Measurements from ENCODE around the gene ZBED1.

DNA sequence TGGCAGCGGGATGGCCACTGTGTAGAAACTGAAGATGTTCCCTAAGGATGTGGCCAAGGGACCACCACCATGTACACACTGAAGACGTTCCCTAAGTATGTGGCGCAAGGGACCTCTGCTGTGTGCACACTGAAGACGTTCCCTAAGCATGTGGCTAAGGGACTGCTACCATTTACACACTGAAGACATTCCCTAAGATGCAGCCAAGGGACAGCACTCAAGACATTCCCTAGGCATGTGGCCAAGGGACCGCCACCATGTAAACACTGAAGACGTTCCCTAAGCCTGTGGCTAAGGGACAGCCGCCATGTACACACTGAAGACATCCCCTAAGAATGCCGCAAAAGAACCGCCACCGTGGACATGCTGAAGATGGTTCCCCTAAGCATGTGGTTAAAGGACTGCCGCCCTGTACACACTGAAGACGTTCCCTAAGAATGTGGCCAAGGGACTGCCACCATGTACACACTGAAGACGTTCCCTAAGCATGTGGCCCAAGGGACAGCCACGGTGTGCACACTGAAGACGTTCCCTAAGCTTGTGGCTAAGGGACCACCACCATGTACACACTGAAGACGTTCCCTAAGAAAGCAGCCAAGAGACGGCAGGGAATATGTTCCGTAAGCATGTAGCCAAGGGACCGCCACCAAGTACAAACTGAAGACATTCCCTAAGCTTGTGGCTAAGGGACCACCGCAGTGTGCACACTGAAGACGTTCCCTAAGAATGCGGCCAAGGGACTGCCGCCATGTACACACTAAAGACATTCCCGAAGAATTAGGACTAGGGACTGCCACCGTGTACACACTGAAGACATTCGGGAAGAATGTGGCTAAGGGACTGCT is 43.3 kb downstream of the ZBED1 start:
- TF ChIP-seq FOXA1 (IDR thresholded peaks at IDR 0.05) (no peak), TARDBP (IDR thresholded peaks at IDR 0.05) (no peak), ELF4 (IDR thresholded peaks at IDR 0.05) (0 out of 2 replicates have a peak, but pooled peaks have one; percentile 23), HDGF (IDR thresholded peaks at IDR 0.05; ENCODE audit: borderline replicate concordance) (no peak), NFRKB (IDR thresholded peaks at IDR 0.05) (0 out of 2 replicates have a peak, but pooled peaks have one; percentile 28), SP1 (IDR thresholded peaks at IDR 0.05) (no peak), ZNF384 (IDR thresholded peaks at IDR 0.05) (no peak), FOXK2 (IDR thresholded peaks at IDR 0.05) (peak; percentile 74; the same call in 1 of the 2 replicates), BHLHE40 (IDR thresholded peaks at IDR 0.05; ENCODE audit: borderline replicate concordance) (no peak), FOXM1 (IDR thresholded peaks at IDR 0.05; ENCODE audit: borderline replicate concordance) (peak; percentile 99), SUZ12 (IDR thresholded peaks at IDR 0.05) (no peak), LEF1 (IDR thresholded peaks at IDR 0.05; ENCODE audit: borderline replicate concordance) (no peak), CTBP1 (IDR thresholded peaks at IDR 0.05; ENCODE audit: borderline replicate concordance) (peak; percentile 70; the same call in 1 of the 2 replicates)
- TF ChIP-seq, protein P1, sequence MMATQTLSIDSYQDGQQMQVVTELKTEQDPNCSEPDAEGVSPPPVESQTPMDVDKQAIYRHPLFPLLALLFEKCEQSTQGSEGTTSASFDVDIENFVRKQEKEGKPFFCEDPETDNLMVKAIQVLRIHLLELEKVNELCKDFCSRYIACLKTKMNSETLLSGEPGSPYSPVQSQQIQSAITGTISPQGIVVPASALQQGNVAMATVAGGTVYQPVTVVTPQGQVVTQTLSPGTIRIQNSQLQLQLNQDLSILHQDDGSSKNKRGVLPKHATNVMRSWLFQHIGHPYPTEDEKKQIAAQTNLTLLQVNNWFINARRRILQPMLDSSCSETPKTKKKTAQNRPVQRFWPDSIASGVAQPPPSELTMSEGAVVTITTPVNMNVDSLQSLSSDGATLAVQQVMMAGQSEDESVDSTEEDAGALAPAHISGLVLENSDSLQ (IDR thresholded peaks at IDR 0.05), result no peak
